T-helper 17 cell (primary cell): ENCODE data around the gene PLXND1. TPM values are rescaled to one million over a fixed set of nuclear protein-coding genes. Genes with fewer than 3 reads are reported as not detected.

ENCODE experiments used
- ATAC-seq: fragments of 150-1000 bp; cut with Tn5 transposase; 2 replicates; pipeline ENCODE4 v1.10.0; 2021; ENCODE audit warnings: mild to moderate bottlenecking, moderate library complexity
- DNase-seq, 3 donors: peaks; one replicate each; pipeline versions ENCODE4 v3.0.0 to v3.0.0-alpha.2; 2020 to 2021
- H3K9me3 ChIP-seq: one replicate; pipeline ENCODE4 v1.7.0; 2013; ENCODE audit warnings: low read length, mild to moderate bottlenecking; ENCODE audit not compliant: control insufficient read depth, poor library complexity, severe bottlenecking
- H3K27ac Mint-ChIP-seq: one replicate; pipeline ENCODE4 v1.8.0; 2022; ENCODE audit warnings: mild to moderate bottlenecking, moderate library complexity, mixed read lengths
- H3K27me3 Mint-ChIP-seq: one replicate; pipeline ENCODE4 v1.8.0; 2022; ENCODE audit warnings: mixed read lengths
- H3K36me3 Mint-ChIP-seq: one replicate; pipeline ENCODE4 v1.8.0; 2022; ENCODE audit warnings: low read depth, mixed read lengths
- H3K4me1 Mint-ChIP-seq: one replicate; pipeline ENCODE4 v1.8.0; 2022; ENCODE audit warnings: mild to moderate bottlenecking, mixed read lengths
- H3K4me3 Mint-ChIP-seq: one replicate; pipeline ENCODE4 v1.8.0; 2022; ENCODE audit warnings: mild to moderate bottlenecking, moderate library complexity, mixed read lengths
- total RNA-seq, 4 donors: library from RNA in 2 of 4; stranded (reverse) in 2 of 4; gene quantifications; one replicate each; pipeline ENCODE4 v1.2.3 and lab custom pipeline; 2022 to 2026

Gene PLXND1
- total RNA-seq, 2 donors from 2014 or later: 78.8 to 152 TPM

- H3K27me3 Mint-ChIP-seq: peaks cover 18% of the 10 kb centered on the region
- ATAC-seq (no peak), DNase-seq (no peak)
- H3K9me3 ChIP-seq: no peaks in the 10 kb centered on the region
- no peaks in the 10 kb centered on the region for H3K36me3 Mint-ChIP-seq
- no peak overlapping the region for H3K4me3 Mint-ChIP-seq
- H3K27ac Mint-ChIP-seq: no peak overlapping the region
- H3K4me1 Mint-ChIP-seq: no peaks in the 10 kb centered on the region
These were observed 32.0 kb upstream of the PLXND1 start for GRCh38 chr3:129638481-129638880.

- H3K36me3 Mint-ChIP-seq: no peaks in the 10 kb centered on the region
- H3K9me3 ChIP-seq: no peaks in the 10 kb centered on the region
- H3K27ac Mint-ChIP-seq: no peak overlapping the region
- H3K4me1 Mint-ChIP-seq: no peaks in the 10 kb centered on the region
- DNase-seq (no peak), ATAC-seq (no peak)
- H3K4me3 Mint-ChIP-seq: no peak overlapping the region
- H3K27me3 Mint-ChIP-seq: peaks cover 18% of the 10 kb centered on the region
These were observed 29.6 kb upstream of the PLXND1 start for GRCh38 chr3:129636082-129636481.

GRCh38 chr3:129635656-129636055 lies 29.2 kb upstream of the PLXND1 start:
- H3K27me3 Mint-ChIP-seq: peaks cover 18% of the 10 kb centered on the region
- H3K27ac Mint-ChIP-seq: no peak overlapping the region
- no peak overlapping the region for H3K4me3 Mint-ChIP-seq
- no peaks in the 10 kb centered on the region for H3K4me1 Mint-ChIP-seq
- no peak for DNase-seq
- no peaks in the 10 kb centered on the region for H3K9me3 ChIP-seq
- ATAC-seq: no peak
- no peaks in the 10 kb centered on the region for H3K36me3 Mint-ChIP-seq

- H3K4me3 Mint-ChIP-seq: no peak overlapping the region
- H3K27ac Mint-ChIP-seq: no peak overlapping the region
- DNase-seq (no peak), ATAC-seq (no peak)
- no peaks in the 10 kb centered on the region for H3K9me3 ChIP-seq
- peaks cover 18% of the 10 kb centered on the region for H3K27me3 Mint-ChIP-seq
- no peaks in the 10 kb centered on the region for H3K36me3 Mint-ChIP-seq
- no peaks in the 10 kb centered on the region for H3K4me1 Mint-ChIP-seq
These were observed 27.4 kb upstream of the PLXND1 start for GRCh38 chr3:129633751-129634481.

- H3K4me3 Mint-ChIP-seq: no peak overlapping the region
- peaks cover 13% of the 10 kb centered on the region for H3K27me3 Mint-ChIP-seq
- H3K27ac Mint-ChIP-seq: no peak overlapping the region
- H3K9me3 ChIP-seq: no peaks in the 10 kb centered on the region
- DNase-seq: no peak
- no peaks in the 10 kb centered on the region for H3K36me3 Mint-ChIP-seq
- peaks cover 3% of the 10 kb centered on the region for H3K4me1 Mint-ChIP-seq
- no peak for ATAC-seq
These were observed 26.5 kb upstream of the PLXND1 start for GRCh38 chr3:129632977-129633376.

GRCh38 chr3:129632556-129632955 lies 26.1 kb upstream of the PLXND1 start:
- no peaks in the 10 kb centered on the region for H3K9me3 ChIP-seq
- Mint-ChIP-seq H3K36me3 (no peaks in the 10 kb centered on the region), H3K27ac (no peak overlapping the region), H3K4me1 (peaks cover 7% of the 10 kb centered on the region), H3K4me3 (no peak overlapping the region), H3K27me3 (peaks cover 12% of the 10 kb centered on the region)
- DNase-seq (no peak), ATAC-seq (no peak)

GRCh38 chr3:129632056-129632455 lies 25.6 kb upstream of the PLXND1 start:
- DNase-seq (no peak), ATAC-seq (no peak)
- H3K36me3 Mint-ChIP-seq: no peaks in the 10 kb centered on the region
- H3K4me3 Mint-ChIP-seq: no peak overlapping the region
- peaks cover 7% of the 10 kb centered on the region for H3K27me3 Mint-ChIP-seq
- no peak overlapping the region for H3K27ac Mint-ChIP-seq
- peaks cover 10% of the 10 kb centered on the region for H3K4me1 Mint-ChIP-seq
- H3K9me3 ChIP-seq: no peaks in the 10 kb centered on the region

GRCh38 chr3:129629011-129629410 lies 22.5 kb upstream of the PLXND1 start:
- no peaks in the 10 kb centered on the region for H3K9me3 ChIP-seq
- DNase-seq (no peak), ATAC-seq (no peak)
- H3K27ac Mint-ChIP-seq: no peak overlapping the region
- peaks cover 15% of the 10 kb centered on the region for H3K4me1 Mint-ChIP-seq
- no peaks in the 10 kb centered on the region for H3K36me3 Mint-ChIP-seq
- peak overlapping the region; percentile 36 for H3K4me3 Mint-ChIP-seq
- no peaks in the 10 kb centered on the region for H3K27me3 Mint-ChIP-seq

- no peaks in the 10 kb centered on the region for H3K27me3 Mint-ChIP-seq
- ATAC-seq (no peak), DNase-seq (no peak)
- H3K36me3 Mint-ChIP-seq: no peaks in the 10 kb centered on the region
- H3K27ac Mint-ChIP-seq: peak overlapping the region; percentile 66
- no peaks in the 10 kb centered on the region for H3K9me3 ChIP-seq
- peaks cover 15% of the 10 kb centered on the region for H3K4me1 Mint-ChIP-seq
- peak overlapping the region; percentile 91 for H3K4me3 Mint-ChIP-seq
These were observed 21.7 kb upstream of the PLXND1 start for GRCh38 chr3:129628169-129628522.

GRCh38 chr3:129627350-129628168 lies 21.1 kb upstream of the PLXND1 start:
- peak; percentile 83 for ATAC-seq

GRCh38 chr3:129626744-129627349 lies 20.4 kb upstream of the PLXND1 start:
- peaks cover 15% of the 10 kb centered on the region for H3K4me1 Mint-ChIP-seq
- no peaks in the 10 kb centered on the region for H3K36me3 Mint-ChIP-seq
- H3K27ac Mint-ChIP-seq: peak overlapping the region; percentile 66
- ATAC-seq (peak; percentile 79), DNase-seq (peak; percentile 34 to 49 (median 37))
- H3K27me3 Mint-ChIP-seq: no peaks in the 10 kb centered on the region
- peak overlapping the region; percentile 91 for H3K4me3 Mint-ChIP-seq
- H3K9me3 ChIP-seq: no peaks in the 10 kb centered on the region

More at GRCh38 chr3:129627350-129628168, 21.1 kb upstream of the PLXND1 start:
- H3K27me3 Mint-ChIP-seq: no peaks in the 10 kb centered on the region
- H3K4me1 Mint-ChIP-seq: peaks cover 15% of the 10 kb centered on the region
- no peaks in the 10 kb centered on the region for H3K36me3 Mint-ChIP-seq
- H3K27ac Mint-ChIP-seq: peak overlapping the region; percentile 66
- H3K9me3 ChIP-seq: no peaks in the 10 kb centered on the region
- H3K4me3 Mint-ChIP-seq: peak overlapping the region; percentile 91
- peak in 2 of 3 donors; percentile 33 to 49 for DNase-seq

GRCh38 chr3:129625072-129625874 lies 18.8 kb upstream of the PLXND1 start:
- Mint-ChIP-seq H3K36me3 (no peaks in the 10 kb centered on the region), H3K4me1 (peaks cover 15% of the 10 kb centered on the region), H3K4me3 (peak overlapping the region; percentile 19), H3K27me3 (no peaks in the 10 kb centered on the region), H3K27ac (peak overlapping the region; percentile 49)
- no peaks in the 10 kb centered on the region for H3K9me3 ChIP-seq
- DNase-seq (no peak), ATAC-seq (no peak)
